Transverse colon (tissue), 4 donors: Measurements from ENCODE around the gene LNX2. TPM values are rescaled to one million over a fixed set of nuclear protein-coding genes. Genes with fewer than 3 reads are reported as not detected.

ENCODE experiments used
- DNase-seq: peaks from one replicate; pipeline ENCODE4 v3.0.0-alpha.2; 2019
- H3K27ac ChIP-seq, 4 donors: fragments of 200-600 bp; sonication (generic); 2 replicates each; pipeline ENCODE4 v1.5.1; 2016 to 2018; ENCODE audit warnings: inconsistent platforms in 4 of 4
- H3K27me3 ChIP-seq: fragments of 200-600 bp; sonication (generic); 2 replicates; pipeline ENCODE4 v1.5.1; 2017; ENCODE audit warnings: inconsistent platforms
- H3K36me3 ChIP-seq, 4 donors: fragments of 200-600 bp; sonication (generic); 2 replicates each; pipeline ENCODE4 v1.5.1; 2017 to 2019; ENCODE audit warnings: inconsistent platforms in 4 of 4
- H3K4me1 ChIP-seq, 4 donors: fragments of 200-600 bp; sonication (generic); 2 replicates each; pipeline ENCODE4 v1.5.1; 2017 to 2020; ENCODE audit warnings: inconsistent platforms in 4 of 4
- H3K4me3 ChIP-seq, 4 donors: fragments of 200-600 bp; sonication (generic); 1 replicate in 1 of 4; 2 replicates in 3 of 4; pipeline versions ENCODE4 v1.5.1 to v1.6.1; 2017 to 2019; ENCODE audit warnings: inconsistent platforms in 4 of 4
- H3K9me3 ChIP-seq, 2 donors: fragments of 200-600 bp; sonication (generic); 2 replicates each; pipeline ENCODE4 v1.5.1; 2017 to 2019; ENCODE audit warnings: inconsistent platforms in 2 of 2
- EP300 ChIP-seq: sonication (generic); formaldehyde crosslinking; IDR thresholded peaks from one replicate; pipeline ENCODE4 v1.6.1; 2017; ENCODE audit warnings: antibody characterized with exemption, low read depth
- POLR2A ChIP-seq: fragments of 450-650 bp; IDR thresholded peaks from one replicate; pipeline ENCODE4 v1.6.1; 2016; ENCODE audit warnings: antibody characterized with exemption, mild to moderate bottlenecking, moderate library complexity
- POLR2AphosphoS5 ChIP-seq, 3 donors: sonication (generic); formaldehyde crosslinking; IDR thresholded peaks; one replicate each; pipeline ENCODE4 v1.6.1; 2016; ENCODE audit warnings: antibody characterized with exemption in 3 of 3
- whole genome bisulfite sequencing, 2 donors: methylation state at CpG; one replicate each; pipeline ENCODE4 v1.1.5; 2018; ENCODE audit warnings: low coverage in 1 of 2; 5-methylcytosine and 5-hydroxymethylcytosine counted together
- in situ Hi-C, 4 donors: fragments of 200-750 bp; cut with MboI; loops; one replicate each; pipeline versions ENCODE4 v1.15.0 to v1.15.1; 2017; ENCODE audit warnings: low sequenced_read_pairs in 3 of 4, low pct_ligation_motif_present in 1 of 4, low pct_unique_long_range_greater_than_20kb in 1 of 4
- intact Hi-C: fragments of 100-400 bp; cut with DNase I; formaldehyde crosslinking; loops from one replicate; pipeline ENCODE4 v1.15.1; 2023; ENCODE audit warnings: low total_unique reads
- total RNA-seq, 4 donors: library from RNA; depleted of rRNA; stranded (reverse); fragments of >200 nt; gene quantifications; one replicate each; pipeline ENCODE4 v1.1.0, GENCODE V29; 2016
- TF ChIP-seq, protein P1 (sequence below), 5 experiments: fragments of 200-600 bp in 3 of 5; fragments of 450-650 bp in 2 of 5; sonication (generic) in 3 of 5; IDR thresholded peaks; 1 replicate in 2 of 5; 2 replicates in 3 of 5; pipeline ENCODE4 v1.5.1; 2016 to 2017; ENCODE audit warnings: antibody characterized with exemption in 5 of 5, inconsistent platforms in 3 of 5, mild to moderate bottlenecking in 2 of 5, moderate library complexity in 1 of 5

The LNX2 gene
- total RNA-seq, 4 donors from 2014 or later = 1.8 to 29.6 (median 18.9) TPM

DNA sequence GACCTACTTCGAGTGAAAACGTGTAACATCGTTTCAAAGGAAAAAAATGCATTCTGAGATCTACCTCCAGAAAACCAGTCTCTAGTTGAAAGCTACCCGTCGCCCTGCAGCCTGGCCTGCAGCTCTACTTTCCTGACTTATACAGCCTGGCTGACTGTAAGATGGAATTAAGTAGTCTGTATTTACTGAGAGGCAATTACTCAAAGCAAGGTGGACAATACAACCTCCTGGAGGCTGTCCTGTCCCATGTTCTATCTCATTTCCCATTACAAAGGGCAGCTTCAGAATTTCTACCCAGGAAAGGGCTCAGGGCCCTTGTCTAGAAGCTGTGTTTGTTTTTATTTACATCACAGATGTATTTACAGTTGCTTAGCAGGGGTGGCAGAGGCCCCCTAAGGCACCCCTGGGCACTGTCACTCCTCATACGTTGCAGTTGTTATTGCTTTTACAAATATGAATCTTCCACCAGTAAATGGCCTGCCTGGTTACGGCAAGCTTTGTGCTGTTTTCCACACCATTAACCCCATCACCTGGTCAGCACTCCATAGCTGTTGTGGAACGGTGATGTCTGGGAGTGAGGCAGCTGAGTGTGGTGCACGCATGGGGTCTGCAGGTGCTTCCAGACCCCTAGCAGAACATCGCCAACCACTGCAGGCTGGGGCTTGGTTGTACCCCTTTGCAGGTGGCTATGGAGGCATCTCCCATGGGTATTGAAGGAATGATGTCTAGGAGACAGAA is 123.6 kb downstream of the LNX2 start:
- intact Hi-C loops (no loop called here), in situ Hi-C loops (no loop called here)
- Histone ChIP-seq H3K4me1 (no peaks in the 10 kb centered on the region), H3K27ac (no peak overlapping the region), H3K27me3 (no peaks in the 10 kb centered on the region), H3K4me3 (no peak overlapping the region), H3K9me3 (no peaks in the 10 kb centered on the region), H3K36me3 (no peaks in the 10 kb centered on the region)
- DNase-seq = no peak
- WGBS, 2 donors = 49 to 88% methylated on average over 4 to 10 of the region's 10 CpGs
- TF ChIP-seq EP300 = no peak
- TF ChIP-seq, protein P1, sequence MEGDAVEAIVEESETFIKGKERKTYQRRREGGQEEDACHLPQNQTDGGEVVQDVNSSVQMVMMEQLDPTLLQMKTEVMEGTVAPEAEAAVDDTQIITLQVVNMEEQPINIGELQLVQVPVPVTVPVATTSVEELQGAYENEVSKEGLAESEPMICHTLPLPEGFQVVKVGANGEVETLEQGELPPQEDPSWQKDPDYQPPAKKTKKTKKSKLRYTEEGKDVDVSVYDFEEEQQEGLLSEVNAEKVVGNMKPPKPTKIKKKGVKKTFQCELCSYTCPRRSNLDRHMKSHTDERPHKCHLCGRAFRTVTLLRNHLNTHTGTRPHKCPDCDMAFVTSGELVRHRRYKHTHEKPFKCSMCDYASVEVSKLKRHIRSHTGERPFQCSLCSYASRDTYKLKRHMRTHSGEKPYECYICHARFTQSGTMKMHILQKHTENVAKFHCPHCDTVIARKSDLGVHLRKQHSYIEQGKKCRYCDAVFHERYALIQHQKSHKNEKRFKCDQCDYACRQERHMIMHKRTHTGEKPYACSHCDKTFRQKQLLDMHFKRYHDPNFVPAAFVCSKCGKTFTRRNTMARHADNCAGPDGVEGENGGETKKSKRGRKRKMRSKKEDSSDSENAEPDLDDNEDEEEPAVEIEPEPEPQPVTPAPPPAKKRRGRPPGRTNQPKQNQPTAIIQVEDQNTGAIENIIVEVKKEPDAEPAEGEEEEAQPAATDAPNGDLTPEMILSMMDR (IDR thresholded peaks at IDR 0.05) = no peak
- no peak for TF ChIP-seq POLR2AphosphoS5 (IDR thresholded peaks at IDR 0.05)
- no peak for TF ChIP-seq POLR2A

DNA sequence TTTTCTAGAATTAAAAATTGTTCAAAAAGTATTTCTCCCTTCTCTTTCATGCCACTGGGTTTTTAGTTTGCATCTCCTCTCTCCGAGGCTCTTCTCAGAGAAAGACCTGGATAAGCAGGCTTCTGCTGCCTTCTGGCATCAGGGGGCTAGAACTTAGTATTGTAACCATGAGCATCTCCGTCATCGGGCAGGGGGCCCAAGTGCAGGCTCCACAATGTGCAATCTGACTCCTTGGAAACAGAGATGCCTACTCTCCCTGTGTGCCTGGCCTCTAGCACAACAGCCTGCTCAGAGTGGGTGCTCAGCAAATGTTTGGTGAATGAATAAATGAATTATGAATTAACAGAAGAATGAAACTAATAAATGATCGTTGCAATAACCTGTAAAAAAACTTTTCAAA is 124.3 kb downstream of the LNX2 start:
- intact Hi-C loops = no loop called here
- in situ Hi-C loops = no loop called here
- Histone ChIP-seq H3K4me3 (no peak overlapping the region), H3K27me3 (no peaks in the 10 kb centered on the region), H3K36me3 (no peaks in the 10 kb centered on the region), H3K4me1 (no peaks in the 10 kb centered on the region), H3K27ac (no peak overlapping the region), H3K9me3 (no peaks in the 10 kb centered on the region)
- TF ChIP-seq POLR2AphosphoS5 (IDR thresholded peaks at IDR 0.05) (no peak), EP300 (no peak), POLR2A (no peak)
- TF ChIP-seq, protein P1 (IDR thresholded peaks at IDR 0.05) = no peak
- WGBS, 2 donors = 76 to 78% methylated on average over 4 of the region's 4 CpGs
- no peak for DNase-seq

Other genes with a start within 250 kb of the LNX2 start
- gene GTF3A, start 195.9 kb downstream of the LNX2 start, total RNA-seq = 100 to 1,000 TPM in 1 of 4 donors, 10 to 100 TPM in 3; 43.1 to 195 (median 60.0) TPM
- 10 to 100 TPM; 27.7 to 98.3 (median 66.7) TPM for gene MTIF3, start 170.0 kb downstream of the LNX2 start, total RNA-seq
- gene POLR1D, start 1.4 kb upstream of the LNX2 start, total RNA-seq = 100 to 1,000 TPM in 1 of 4 donors, 10 to 100 TPM in 3; 45.6 to 120 (median 90.4) TPM
- not detected for gene GSX1, start 172.0 kb upstream of the LNX2 start, total RNA-seq